Stimulated activated CD4-positive, alpha-beta T cell treated with anti-CD3 and anti-CD28 coated beads, Interleukin-2, amount 100 ng/mL, for 4 hours (primary cell): ENCODE results near the gene BHLHE40.
A peak's percentile ranks its signal among the peaks of the same experiment; 100 is the strongest.
"Not testable (repeated sequence)": the region's sequence is repeated elsewhere in the genome, so short reads cannot be mapped to it uniquely, and the experiment has no call there.

Source experiments
- DNase-seq: peaks from one replicate; pipeline ENCODE4 v3.0.0-alpha.2; 2020; ENCODE audit warnings: low read depth

Gene BHLHE40

GRCh38 chr3:4961865-4962264 lies 17.4 kb upstream of the BHLHE40 start:
- not testable (repeated sequence) for DNase-seq

GRCh38 chr3:4963669-4964570 lies 15.3 kb upstream of the BHLHE40 start:
- DNase-seq, result no peak

GRCh38 chr3:4966006-4966405 lies 13.2 kb upstream of the BHLHE40 start:
- not testable (repeated sequence) for DNase-seq

- DNase-seq, result not testable (repeated sequence)
Measured at GRCh38 chr3:4967683-4968082, 11.6 kb upstream of the BHLHE40 start.

GRCh38 chr3:4971437-4971836 lies 7.8 kb upstream of the BHLHE40 start:
- not testable (repeated sequence) for DNase-seq

- no peak for DNase-seq
Measured at GRCh38 chr3:4971838-4972237, 7.4 kb upstream of the BHLHE40 start.

- DNase-seq, result no peak
Measured at GRCh38 chr3:4972652-4973643, 6.3 kb upstream of the BHLHE40 start.

GRCh38 chr3:4974154-4974553 lies 5.1 kb upstream of the BHLHE40 start:
- no peak for DNase-seq

GRCh38 chr3:4976109-4976508 lies 3.1 kb upstream of the BHLHE40 start:
- peak; percentile 26 for DNase-seq

GRCh38 chr3:4977001-4977852 lies 2.0 kb upstream of the BHLHE40 start:
- DNase-seq, result no peak

- DNase-seq, result peak; percentile 29
Measured at GRCh38 chr3:4977853-4978203, 1.4 kb upstream of the BHLHE40 start.

- DNase-seq, result peak; percentile 37
Measured at GRCh38 chr3:4978204-4978965, 852 bp upstream of the BHLHE40 start.

GRCh38 chr3:4978966-4979427 lies 240 bp upstream of the BHLHE40 start:
- peak; percentile 86 for DNase-seq

GRCh38 chr3:4980229-4981203 lies 1.3 kb downstream of the BHLHE40 start:
- peak; percentile 83 for DNase-seq

- DNase-seq, result no peak
Measured at GRCh38 chr3:4981294-4981664, 2.0 kb downstream of the BHLHE40 start.

- DNase-seq, result no peak
Measured at GRCh38 chr3:4981665-4982494, 2.6 kb downstream of the BHLHE40 start.

GRCh38 chr3:4982773-4983738 lies 3.8 kb downstream of the BHLHE40 start:
- no peak for DNase-seq
